HG02981 (cell line): ENCODE results near the gene UTP25.
"Not testable (repeated sequence)": the region's sequence is repeated elsewhere in the genome, so short reads cannot be mapped to it uniquely, and the experiment has no call there.

Experiments used
- ATAC-seq: cut with Tn5 transposase; IDR thresholded peaks from one replicate; pipeline ENCODE4 v1.9.1; 2021; ENCODE audit warnings: mild to moderate bottlenecking, moderate library complexity; ENCODE audit not compliant: unreplicated experiment

The UTP25 gene, protein sequence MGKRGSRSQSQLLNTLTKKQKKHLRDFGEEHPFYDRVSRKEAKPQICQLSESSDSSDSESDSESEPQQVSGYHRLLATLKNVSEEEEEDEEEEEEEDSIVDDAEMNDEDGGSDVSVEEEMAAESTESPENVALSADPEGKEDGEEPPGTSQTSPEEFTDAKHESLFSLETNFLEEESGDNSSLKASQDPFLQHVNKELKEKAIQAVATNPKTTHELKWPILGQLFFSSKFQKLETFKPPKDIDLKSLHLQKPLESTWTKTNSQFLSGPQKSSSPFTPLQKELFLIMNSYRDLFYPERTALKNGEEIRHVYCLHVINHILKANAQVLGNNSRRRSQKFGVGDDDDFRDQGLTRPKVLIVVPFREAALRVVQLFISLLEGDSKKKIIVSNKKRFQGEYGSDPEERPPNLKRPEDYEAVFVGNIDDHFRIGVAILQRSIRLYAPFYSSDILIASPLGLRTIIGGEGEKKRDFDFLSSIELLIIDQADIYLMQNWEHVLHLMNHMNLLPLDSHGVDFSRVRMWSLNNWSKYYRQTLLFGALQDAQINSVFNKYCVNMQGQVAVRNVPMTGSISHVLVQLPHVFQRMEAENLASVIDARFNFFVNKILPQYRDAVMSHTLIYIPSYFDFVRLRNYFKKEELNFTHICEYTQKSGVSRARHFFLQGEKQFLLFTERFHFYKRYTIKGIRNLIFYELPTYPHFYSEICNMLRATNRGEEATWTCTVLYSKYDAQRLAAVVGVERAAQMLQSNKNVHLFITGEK

DNA sequence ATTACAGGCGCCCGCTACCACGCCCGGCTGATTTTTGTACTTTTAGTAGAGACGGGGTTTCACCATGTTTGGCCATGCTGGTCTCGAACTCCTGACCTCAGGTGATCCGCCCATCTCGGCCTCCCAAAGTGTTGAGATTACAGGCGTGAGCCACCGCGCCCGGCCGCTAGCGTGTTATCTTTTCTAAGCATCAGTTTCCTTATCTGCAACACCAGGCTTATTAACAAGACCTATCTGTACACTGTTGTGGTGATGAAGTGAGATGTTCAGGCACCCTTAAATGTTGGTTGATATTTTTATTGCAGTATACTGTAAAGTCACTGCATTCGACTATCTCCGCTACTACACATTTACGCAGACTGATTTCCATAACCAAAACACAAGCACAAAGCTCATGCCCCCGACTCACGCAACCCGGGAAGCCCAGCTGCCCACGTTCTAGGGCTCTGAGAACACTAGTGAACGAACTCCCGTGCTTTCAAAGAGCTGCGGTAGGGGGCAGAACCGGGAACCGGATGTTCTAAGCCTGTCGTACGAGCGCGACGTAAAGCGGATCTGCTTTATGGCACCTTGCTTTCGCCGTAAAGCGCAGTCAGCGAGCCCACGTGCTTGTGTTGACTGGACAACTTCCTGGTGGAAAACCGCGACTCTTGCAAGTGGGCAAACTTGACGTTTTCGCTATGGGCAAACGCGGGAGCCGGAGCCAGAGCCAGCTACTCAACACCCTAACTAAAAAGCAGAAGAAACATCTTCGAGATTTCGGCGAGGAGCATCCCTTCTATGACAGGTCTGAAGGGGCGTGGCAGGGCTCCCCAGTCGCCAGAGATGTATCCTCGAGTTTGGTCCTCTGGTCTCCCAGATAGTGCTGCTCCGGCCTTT, at the start of gene UTP25:
UTP25 (plus strand) TSS at position 589 of the 879 bp plus-strand sequence; CDS start at position 681, 92 bp downstream.
- peak; percentile 89 for ATAC-seq

DNA sequence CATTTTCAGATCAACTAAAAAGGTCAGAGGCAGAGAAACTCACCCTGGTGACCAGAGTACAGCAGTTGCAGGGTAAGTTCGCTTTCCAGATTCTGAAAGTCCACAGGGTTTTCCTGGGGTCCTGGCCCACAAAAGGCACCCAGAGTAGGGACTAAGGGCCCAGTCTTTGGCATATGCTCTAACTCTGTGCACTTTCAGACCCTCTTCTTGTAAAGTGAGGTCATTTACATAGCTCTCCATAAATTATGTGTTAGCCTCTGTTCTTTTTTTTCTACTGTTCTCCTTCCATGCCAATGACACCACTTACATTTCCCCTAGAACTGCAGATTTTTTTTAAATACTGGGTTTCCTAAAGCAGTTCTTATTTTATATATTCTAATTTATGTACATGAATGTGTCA, 49.7 kb upstream of the UTP25 start:
- ATAC-seq: no peak

DNA sequence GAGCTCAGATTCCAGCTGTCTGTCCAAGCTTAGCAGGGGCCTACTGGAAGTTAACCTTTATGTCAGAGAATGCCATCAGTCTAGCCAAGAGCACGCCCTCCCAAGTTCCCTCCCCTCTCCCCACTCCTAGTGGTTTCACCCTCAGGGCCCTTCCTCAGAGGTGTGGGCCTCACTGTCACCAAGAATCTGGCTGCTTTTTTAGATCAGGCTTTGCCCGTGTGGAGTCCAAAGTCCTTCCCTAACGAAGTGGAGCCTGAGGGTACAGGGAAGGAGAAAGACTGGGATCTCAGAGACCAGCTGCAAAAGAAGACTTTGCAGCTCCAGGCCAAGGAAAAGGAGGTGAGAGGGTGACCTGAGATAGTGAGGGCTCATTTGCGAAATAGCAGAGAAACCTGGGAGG, 47.5 kb upstream of the UTP25 start:
- no peak for ATAC-seq

DNA sequence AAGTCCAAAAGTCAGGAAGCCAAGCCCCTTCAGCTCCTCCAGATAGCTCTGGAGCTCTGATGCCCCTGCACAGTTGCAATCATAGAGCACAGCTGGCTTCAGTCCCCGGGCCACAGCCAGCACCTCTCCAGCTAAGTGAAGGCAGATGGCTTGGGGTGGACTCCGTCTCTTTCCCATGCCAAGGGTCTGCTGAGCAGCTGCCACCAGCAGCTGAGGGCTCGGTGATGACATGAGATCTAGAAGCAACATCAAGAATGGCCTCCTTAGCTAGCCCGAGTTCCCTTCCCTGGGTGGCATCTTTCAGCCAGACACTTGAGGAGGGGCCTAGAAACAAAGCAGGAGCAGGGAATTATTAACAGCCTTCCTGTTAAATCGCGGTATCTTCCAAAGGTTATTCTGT, 44.4 kb upstream of the UTP25 start:
- ATAC-seq: no peak

DNA sequence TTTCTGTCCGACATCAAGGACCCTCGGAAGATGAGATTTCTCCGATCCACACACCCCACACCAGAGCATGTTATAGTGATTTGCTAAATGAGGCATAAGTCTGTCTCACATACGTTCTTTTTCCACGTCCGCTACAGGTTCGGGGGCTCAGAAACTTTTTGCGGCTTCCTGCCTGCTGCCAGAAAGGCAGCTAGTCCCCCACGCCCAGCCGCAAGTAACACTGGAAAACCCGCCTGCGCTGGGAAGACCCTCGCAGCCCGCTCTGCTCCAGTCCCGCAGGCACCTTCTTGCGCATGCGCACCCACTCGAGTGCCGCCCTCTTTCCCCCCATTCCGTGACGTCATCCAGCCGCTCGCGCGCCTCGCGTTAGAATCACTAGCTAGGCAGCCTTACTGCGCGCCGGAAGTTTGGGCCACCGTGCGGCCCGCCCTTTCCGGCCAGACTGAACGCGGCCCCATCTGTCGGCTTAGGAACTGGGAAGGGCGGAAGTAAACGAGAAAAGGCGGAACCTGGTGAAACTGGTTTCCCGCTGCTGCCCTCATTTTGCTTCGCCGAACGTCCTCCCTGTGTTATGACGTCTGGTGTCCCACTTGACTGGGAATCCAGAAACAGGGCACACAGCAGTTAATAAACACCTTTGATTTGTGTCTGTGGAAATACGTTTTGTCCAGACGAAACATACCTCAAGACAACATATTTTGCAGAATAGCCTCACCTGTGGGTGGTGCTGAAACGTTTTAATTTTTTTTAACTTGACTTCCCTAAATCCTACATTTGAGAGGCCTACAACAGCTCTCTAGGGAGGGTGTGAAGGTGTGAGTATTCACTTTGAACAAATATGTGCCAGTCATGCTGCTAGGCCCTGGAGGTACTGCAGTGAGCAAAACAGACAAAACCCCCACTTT, 43.3 kb upstream of the UTP25 start, which contains the start of gene C1orf74:
C1orf74 (minus strand) TSS at position 295 of the 905 bp plus-strand sequence. CDS start 925 bp downstream, outside the sequence.
- ATAC-seq: peak; percentile 100

DNA sequence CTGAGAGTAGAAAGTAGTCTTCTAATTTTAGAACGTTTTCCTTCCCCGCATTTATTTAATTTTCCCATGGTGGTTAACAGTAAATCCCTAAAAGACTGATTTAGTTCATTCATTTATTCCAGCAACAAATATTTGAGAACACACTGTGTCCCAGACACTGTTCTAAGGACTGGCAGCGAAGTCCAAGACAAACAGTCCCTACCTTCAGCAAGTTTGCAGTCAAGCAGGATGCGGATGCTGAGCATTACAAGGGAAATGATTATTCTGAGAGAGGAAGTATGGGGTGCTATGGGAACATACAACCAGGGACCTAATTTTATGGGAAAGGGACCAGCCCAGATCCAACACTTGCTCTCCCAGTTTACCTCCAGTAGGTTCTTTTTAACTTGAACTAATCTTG, 42.2 kb upstream of the UTP25 start:
- ATAC-seq: no peak

DNA sequence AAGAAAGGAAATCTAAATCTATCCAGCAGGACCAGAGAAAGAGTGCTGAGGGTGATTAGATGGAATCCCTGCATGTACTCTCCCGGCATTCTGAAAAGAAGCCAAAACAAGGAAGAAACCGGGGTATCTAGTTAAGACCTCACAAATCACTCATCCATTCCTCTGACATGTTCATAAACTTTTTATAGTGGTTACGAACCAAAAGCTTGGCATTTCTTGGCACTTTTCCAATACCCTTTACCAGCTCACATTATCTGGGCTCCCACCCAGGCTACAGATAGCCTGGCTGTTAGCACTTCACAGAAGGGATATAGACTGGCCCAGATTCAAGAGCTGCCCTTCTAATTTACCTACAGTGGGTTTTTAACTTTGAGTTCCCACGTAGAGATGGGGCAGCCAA, 41.6 kb upstream of the UTP25 start:
- ATAC-seq: no peak

DNA sequence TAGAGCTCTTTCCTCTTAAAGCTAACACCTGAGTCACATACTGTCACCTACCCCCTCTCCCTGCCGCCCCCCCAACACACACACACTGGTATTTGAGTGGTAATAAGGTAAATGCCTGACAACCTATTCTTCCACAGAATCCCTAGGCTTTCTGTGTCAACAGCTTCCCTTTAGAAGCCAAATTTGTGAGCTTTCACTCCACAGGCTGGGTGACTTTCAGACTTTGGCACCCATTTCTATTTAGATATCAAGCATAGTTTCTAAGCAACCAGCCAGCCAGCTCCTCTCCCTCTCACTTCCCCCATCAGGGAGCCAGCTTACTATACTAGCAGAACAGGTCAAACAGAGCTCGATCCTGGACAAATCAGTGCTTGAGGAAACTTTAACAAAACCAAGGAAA, 40.2 kb upstream of the UTP25 start:
- ATAC-seq: no peak

DNA sequence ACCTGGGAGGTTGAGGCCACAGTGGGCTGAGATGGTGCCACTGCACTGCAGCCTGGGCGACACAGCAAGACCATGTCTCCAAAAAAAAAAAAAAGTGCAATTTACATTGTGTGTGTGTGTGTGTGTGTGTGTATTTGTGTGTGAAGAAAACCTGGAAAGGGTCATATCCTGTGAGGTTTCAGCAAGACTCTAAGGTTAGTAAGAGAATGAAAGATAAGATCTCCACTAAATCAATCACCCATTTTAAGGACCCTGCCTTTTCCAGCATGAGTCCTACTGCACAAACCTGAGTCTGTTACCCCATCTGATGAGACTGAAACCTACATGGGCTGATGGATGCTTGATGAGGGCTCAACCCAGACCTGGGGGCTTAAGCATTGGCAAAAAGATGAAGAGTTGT, 38.5 kb upstream of the UTP25 start:
- no peak for ATAC-seq

DNA sequence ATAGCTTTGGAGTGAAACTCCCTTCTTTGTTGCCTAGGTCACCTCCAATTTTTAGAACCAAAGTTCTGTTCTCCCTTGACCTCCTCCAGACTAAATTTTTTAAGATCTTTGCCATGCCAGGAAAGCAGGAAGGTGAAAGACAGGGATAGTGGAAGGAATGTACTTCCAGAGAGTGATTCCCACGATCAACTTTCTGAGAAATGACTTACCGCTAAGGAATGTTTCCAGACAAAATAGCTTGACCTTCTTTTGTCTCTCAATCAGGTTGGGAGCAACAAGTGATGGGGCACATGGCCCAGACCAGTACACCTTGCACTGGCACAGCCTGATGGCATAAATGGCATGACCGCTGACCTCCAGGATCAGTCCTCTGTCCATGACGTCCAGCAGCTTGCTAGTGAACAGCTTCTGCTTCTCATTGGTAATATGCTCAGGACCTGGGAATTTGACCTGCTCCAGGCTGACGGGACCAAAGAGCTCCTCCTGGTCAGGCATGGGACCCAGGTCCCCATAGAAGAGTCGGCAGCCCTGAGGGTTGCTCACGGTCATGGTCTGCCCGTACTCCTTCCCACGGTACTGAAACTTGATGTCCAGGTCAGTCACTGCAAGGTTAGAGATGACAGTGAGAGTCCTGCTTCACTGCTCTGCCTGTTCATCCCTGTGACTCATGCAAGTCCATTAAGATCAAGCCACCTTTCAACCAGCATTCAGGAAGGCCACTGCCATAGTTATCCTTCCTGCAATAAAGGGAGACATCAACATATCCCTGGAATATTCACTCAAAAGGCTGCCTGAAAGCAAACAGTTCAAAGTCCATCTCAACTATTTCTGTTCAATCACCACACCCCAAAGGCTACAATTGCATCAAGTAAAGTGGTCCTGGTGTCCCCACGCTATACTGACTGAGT, 37.2 kb upstream of the UTP25 start:
- no peak for ATAC-seq

DNA sequence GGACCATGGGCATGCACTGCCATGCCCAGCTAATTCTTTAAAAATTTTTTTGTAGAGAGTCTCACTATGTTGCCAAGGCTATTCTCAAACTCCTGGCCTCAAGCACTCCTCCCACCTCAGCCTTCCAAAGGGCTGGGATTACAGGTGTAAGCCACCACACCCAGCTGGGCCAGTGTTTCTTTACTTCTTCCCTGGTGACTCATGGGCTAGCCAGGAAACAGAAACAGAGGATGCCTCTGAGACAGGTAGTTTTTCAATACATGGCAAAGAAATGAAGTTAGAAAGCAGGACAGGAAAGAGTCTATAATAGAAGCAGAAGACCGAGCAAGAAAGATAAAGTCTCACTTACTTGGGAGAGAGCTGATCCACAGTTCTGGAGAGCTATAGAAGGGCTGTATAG, 35.9 kb upstream of the UTP25 start:
- no peak for ATAC-seq

DNA sequence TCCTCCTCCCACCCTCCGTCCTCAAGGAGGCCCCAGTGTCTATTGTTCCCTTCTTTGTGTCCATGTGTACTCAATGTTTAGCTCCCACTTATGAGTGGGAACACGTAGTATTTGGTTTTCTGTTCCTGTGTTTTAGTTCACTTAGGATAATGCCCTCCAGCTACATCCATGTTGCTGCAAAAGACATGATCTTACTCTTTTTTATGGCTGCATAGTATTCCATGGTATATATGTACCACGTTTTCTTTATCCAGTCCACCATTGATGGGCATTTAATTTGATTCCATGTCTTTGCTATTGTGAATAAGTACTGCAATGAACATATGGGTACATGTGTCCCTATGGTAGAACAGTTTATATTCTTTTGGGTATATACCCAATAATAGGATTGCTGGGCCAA, 34.1 kb upstream of the UTP25 start:
- not testable (repeated sequence) for ATAC-seq

DNA sequence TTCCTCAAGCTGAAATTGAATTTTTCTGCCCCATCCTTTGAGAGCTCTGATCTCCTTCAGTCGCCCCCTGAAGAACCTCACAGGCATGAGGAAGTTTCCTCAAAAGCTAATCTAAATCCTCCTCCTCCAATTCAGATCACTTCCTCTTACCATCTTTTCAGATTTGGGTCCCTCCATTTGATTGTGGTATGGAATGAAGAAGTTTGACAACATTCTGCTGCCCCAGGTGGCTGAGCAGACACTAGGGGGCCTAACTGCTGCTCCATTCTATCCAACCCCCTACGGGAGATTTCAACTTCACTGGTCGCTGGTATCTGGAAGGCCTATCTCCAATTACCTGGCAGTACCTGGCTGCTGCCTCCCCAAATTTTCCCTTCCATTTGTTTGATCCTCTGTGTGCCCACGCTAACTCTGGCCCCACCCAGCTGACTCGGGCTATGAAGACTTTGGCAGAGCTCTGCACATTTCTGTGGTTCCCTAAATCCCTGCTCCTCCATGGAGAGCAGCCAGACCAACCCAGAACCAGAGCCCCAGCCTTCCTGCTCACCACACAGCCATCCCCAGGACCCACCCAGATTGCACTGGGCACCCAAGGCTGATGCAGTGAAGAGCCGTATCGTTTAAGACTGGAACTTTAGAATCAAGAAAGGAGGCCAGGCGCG, 29.7 kb upstream of the UTP25 start:
- ATAC-seq: no peak

DNA sequence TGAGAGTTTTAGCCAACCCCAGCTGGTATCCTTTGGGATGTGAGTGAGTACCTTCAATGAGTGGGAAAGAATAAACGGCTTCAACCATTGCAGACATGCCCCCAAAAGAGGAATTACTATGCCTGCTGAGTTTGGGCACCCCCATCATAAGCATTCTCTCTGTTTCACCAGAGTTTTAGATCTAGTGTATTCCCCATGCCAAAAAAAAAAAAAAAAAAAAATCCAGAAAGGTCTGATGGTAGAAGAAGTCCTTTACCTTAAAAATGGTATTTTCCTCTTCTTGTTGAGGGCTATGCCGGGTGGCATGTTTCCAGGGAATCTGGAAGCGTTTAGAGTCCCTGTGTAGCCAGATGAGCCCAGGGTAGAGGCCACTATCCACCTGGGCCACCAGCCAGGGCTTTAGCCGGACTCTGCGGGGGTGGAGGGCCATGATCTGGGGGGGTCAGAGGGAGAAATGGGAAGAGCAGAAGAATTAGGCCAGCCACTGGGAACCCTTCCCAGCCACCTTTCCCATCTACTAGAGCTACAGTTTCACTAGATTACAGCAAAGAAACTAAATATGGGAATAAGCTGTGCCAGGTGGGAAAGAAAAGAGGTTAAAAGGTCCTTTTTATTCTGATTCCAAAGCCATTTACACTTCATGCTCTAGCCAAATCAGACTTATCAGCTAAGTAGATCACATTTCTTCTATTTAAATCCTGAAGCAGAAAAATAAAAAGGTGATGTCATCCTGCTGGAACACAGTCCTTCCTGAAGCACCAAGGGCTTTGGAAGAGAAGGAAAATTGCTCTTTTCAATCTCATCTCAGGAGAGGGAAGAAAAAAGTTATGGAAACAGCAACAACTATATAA, 26.6 kb upstream of the UTP25 start:
- ATAC-seq: no peak

DNA sequence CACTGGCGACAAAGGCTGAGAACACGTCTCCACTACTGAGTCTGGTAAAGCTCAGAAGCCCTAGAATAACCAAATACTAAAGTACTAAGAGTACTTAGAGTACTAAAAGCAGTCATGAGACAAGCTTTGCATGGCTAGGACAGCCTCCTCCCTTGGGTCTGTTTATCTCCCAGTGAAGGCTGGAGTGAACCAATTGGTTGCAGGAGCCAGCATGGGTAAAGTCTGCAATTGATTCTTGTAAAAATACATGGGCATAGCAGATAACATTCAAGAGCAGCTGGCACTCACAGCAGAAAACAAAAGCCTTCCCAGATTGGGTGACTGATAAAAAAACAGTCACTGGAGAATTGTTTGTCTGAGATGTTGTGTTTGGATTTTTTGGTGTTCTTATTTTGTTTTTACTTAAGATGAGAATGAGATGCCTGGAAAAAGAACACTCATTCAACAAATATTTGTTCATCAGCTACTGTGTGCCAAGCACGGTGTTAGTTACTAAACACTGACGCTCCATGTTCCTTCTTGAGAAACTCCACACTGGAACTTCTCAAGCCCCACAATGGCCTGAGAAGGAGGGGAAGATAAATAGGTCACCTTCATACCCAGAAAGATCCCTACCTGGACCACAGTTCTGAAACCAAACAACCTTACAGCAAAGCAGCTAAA, 25.5 kb upstream of the UTP25 start:
- no peak for ATAC-seq

DNA sequence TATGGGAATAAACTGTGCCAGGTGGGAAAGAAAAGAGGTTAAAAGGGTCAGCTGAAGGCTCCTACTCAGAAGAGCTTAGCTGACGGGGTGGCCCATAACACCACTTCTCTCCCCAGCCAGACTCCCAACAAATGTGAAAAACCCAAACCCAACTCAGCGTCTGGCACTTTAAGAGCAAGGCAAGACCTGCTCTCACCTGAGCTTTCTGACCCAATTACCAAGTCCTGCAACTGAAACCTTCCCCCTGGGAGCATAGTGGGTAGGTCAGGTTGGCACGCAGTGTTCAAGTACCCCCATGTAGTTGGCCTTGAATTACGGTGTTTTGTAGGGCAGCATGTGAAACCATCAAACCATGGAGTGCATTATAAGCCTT, 25.0 kb upstream of the UTP25 start:
- no peak for ATAC-seq

DNA sequence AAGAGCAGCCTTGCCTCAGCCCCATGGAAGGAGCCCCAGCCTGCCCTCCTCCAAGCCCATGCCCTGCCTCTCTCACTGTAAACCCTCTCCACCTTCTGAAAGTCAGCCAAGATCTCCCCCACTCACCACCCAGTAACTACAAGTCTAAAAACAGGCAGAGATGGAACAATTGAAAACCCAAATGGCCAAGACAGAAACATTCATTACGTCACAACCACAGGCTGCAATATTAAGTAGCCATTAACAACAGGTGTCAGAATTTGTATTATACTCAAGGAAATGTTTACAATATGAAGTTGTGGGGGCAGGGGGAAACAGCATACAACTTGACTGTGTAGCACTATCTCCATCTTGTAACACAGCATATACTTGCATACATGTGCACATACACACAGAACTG, 24.2 kb upstream of the UTP25 start:
- no peak for ATAC-seq
